ENCODE measurements around the gene RPH3AL. TPM values are rescaled to one million over a fixed set of nuclear protein-coding genes. Genes with fewer than 3 reads are reported as not detected.
"Not testable (repeated sequence)": the region's sequence is repeated elsewhere in the genome, so short reads cannot be mapped to it uniquely, and the experiment has no call there.

RPH3AL gene
- total RNA-seq, 1 experiment from 2014 or later = 28.8 TPM

- DNase-seq (ENCODE audit: low read depth) = no peak
- in situ Hi-C loops (cut with HindIII; ENCODE audit: low pct_unique_long_range_greater_than_20kb, low sequenced_read_pairs) = no loop called here
Observed at GRCh38 chr17:260031-260791, 92.4 kb downstream of the RPH3AL start.

GRCh38 chr17:259341-259976 lies 93.1 kb downstream of the RPH3AL start:
- no peak for DNase-seq (ENCODE audit: low read depth)
- in situ Hi-C loops (cut with HindIII; ENCODE audit: low pct_unique_long_range_greater_than_20kb, low sequenced_read_pairs) = no loop called here

- in situ Hi-C loops (cut with HindIII; ENCODE audit: low pct_unique_long_range_greater_than_20kb, low sequenced_read_pairs) = no loop called here
- DNase-seq (ENCODE audit: low read depth) = no peak
Observed at GRCh38 chr17:258906-259305, 93.7 kb downstream of the RPH3AL start.

- in situ Hi-C loops (cut with HindIII; ENCODE audit: low pct_unique_long_range_greater_than_20kb, low sequenced_read_pairs) = no loop called here
- no peak for DNase-seq (ENCODE audit: low read depth)
Observed at GRCh38 chr17:258045-258734, 94.4 kb downstream of the RPH3AL start.

- in situ Hi-C loops (cut with HindIII; ENCODE audit: low pct_unique_long_range_greater_than_20kb, low sequenced_read_pairs) = no loop called here
- DNase-seq (ENCODE audit: low read depth) = no peak
Observed at GRCh38 chr17:253091-253846, 99.3 kb downstream of the RPH3AL start.

- no peak for DNase-seq (ENCODE audit: low read depth)
- in situ Hi-C loops (cut with HindIII; ENCODE audit: low pct_unique_long_range_greater_than_20kb, low sequenced_read_pairs) = no loop called here
Observed at GRCh38 chr17:252456-252855, 100.2 kb downstream of the RPH3AL start.

GRCh38 chr17:251531-251930 lies 101.1 kb downstream of the RPH3AL start:
- in situ Hi-C loops (cut with HindIII; ENCODE audit: low pct_unique_long_range_greater_than_20kb, low sequenced_read_pairs) = no loop called here
- no peak for DNase-seq (ENCODE audit: low read depth)

GRCh38 chr17:250487-251300 lies 101.9 kb downstream of the RPH3AL start:
- DNase-seq (ENCODE audit: low read depth) = no peak
- in situ Hi-C loops (cut with HindIII; ENCODE audit: low pct_unique_long_range_greater_than_20kb, low sequenced_read_pairs) = no loop called here

GRCh38 chr17:249236-249993 lies 103.2 kb downstream of the RPH3AL start:
- in situ Hi-C loops (cut with HindIII; ENCODE audit: low pct_unique_long_range_greater_than_20kb, low sequenced_read_pairs) = no loop called here
- DNase-seq (ENCODE audit: low read depth) = no peak

GRCh38 chr17:248337-249235 lies 104.0 kb downstream of the RPH3AL start:
- no peak for DNase-seq (ENCODE audit: low read depth)
- in situ Hi-C loops (cut with HindIII; ENCODE audit: low pct_unique_long_range_greater_than_20kb, low sequenced_read_pairs) = no loop called here

- in situ Hi-C loops (cut with HindIII; ENCODE audit: low pct_unique_long_range_greater_than_20kb, low sequenced_read_pairs) = no loop called here
- no peak for DNase-seq (ENCODE audit: low read depth)
Observed at GRCh38 chr17:247767-248166, 104.8 kb downstream of the RPH3AL start.

GRCh38 chr17:246851-247421 lies 105.7 kb downstream of the RPH3AL start:
- in situ Hi-C loops (cut with HindIII; ENCODE audit: low pct_unique_long_range_greater_than_20kb, low sequenced_read_pairs) = no loop called here
- DNase-seq (ENCODE audit: low read depth) = no peak

- in situ Hi-C loops (cut with HindIII; ENCODE audit: low pct_unique_long_range_greater_than_20kb, low sequenced_read_pairs) = no loop called here
- no peak for DNase-seq (ENCODE audit: low read depth)
Observed at GRCh38 chr17:246226-246625, 106.4 kb downstream of the RPH3AL start.

GRCh38 chr17:245611-246010 lies 107.0 kb downstream of the RPH3AL start:
- in situ Hi-C loops (cut with HindIII; ENCODE audit: low pct_unique_long_range_greater_than_20kb, low sequenced_read_pairs) = no loop called here
- DNase-seq (ENCODE audit: low read depth) = no peak

GRCh38 chr17:245020-245419 lies 107.6 kb downstream of the RPH3AL start:
- in situ Hi-C loops (cut with HindIII; ENCODE audit: low pct_unique_long_range_greater_than_20kb, low sequenced_read_pairs) = no loop called here
- no peak for DNase-seq (ENCODE audit: low read depth)

GRCh38 chr17:243924-244323 lies 108.7 kb downstream of the RPH3AL start:
- in situ Hi-C loops (cut with HindIII; ENCODE audit: low pct_unique_long_range_greater_than_20kb, low sequenced_read_pairs) = not testable (repeated sequence)

More at GRCh38 chr17:243924-244323, 108.7 kb downstream of the RPH3AL start:
- DNase-seq (ENCODE audit: low read depth) = not testable (repeated sequence)

All from Caki2 (cell line).